Measurements from ENCODE around the gene NXNL1. TPM values are rescaled to one million over a fixed set of nuclear protein-coding genes. Genes with fewer than 3 reads are reported as not detected.

The NXNL1 gene
- polyA plus RNA-seq, 10 donors = not detected

DNA sequence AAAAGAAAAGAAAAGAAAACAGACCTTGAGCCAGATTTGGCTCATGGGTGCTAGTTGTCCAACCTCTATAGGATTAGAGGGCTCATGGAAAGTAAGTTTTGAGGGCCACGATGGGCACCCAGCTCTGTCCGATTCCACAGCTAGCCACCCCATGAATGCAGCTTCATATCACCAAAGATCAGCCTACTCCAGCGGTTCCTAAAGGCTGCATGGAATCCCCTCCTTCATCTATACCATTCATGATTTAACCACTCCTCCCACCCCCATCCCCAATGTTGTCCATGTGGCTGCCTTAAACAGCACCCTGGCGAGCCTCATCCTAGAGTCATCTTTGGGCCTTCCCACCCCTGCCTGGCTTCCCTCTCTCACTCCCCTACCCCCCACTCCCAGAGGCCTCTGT lies 38.8 kb downstream of the NXNL1 start:
- DNase-seq = no peak

DNA sequence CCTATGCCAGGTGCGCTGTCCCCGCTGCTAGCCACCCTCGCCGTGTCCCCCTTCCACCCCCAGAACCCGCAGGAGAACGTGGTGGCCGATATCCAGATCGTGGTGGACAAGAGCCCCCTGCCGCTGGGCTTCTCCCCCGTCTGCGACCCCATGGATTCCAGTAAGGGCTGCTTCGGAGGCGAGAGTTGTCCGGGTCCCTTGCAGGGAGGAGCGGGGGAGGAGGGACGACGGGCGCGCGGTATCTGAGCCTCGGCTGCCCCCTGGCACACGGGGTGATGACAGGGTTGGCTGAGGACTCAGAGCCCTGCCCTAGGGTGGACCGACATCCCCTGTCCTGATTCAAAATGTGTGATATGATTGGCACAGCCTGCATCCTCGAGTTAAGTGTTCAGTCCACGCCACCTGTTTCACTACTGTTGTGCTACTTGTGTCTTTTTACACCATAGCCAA lies 40.2 kb downstream of the NXNL1 start:
- DNase-seq = peak in 1 of 3 donors; percentile 65

DNA sequence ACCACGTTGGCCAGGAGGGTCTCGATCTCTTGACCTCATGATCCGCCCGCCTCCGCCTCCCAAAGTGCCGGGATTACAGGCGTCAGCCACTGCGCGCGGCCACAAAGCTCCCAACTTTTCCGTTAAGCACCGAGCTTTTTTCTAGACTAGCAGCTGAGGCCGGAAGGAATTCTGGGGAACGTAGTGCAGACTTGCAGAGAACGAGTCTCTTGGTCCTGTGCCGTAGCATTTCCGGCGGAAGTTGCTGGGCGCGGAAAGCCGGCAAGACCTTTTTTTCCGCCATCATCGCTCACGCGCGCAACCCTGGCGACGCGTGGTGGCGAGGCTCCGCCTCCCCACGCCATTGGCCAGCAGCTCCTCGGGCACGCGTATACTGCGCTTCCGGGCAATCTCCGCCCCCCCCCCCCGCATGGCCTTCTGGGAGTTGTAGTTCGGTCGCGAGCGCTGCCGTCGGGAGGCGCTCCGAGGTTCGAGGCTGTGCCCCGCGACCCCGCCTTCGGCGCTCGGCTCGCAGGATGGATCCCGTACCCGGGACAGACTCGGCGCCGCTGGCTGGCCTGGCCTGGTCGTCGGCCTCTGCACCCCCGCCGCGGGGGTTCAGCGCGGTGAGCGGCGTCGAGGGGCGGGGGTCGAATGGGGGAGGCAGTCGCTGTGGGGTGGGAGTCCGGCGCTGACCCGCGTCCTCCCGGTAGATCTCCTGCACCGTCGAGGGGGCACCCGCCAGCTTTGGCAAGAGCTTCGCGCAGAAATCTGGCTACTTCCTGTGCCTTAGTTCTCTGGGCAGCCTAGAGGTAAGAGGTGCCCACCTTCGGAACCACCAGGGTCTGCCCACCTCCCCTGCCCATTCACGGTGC lies 40.9 kb downstream of the NXNL1 start, which contains the start of gene MVB12A:
Gene MVB12A, plus strand, starts transcription at position 427 of the 854 bp plus-strand sequence. Its CDS starts 89 bp downstream, at position 516.
- peak; percentile 99 to 100 (median 100) for DNase-seq

DNA sequence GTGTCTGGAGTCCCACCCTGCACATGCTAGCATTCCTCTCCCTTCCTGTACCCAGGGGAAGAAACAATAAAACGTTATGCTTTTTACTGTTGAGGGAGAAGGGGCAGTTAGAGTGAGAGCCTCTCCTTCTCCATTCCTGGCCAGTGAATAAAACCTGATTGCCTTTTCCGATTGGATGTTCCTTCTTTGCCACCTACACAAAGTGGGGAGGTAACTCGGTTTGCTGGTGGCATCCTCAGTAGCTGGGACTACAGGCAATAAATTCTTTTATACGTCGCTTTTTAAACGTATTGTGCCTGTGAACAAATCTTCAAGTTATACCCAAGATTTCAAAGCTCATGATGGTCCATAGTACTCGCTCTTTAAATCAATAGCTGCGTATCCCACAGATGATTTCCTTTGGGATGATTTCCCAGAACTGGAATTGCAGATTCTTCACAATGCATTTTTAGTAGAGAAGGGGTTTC lies 41.5 kb downstream of the NXNL1 start:
- DNase-seq = peak in 1 of 3 donors; percentile 45

DNA sequence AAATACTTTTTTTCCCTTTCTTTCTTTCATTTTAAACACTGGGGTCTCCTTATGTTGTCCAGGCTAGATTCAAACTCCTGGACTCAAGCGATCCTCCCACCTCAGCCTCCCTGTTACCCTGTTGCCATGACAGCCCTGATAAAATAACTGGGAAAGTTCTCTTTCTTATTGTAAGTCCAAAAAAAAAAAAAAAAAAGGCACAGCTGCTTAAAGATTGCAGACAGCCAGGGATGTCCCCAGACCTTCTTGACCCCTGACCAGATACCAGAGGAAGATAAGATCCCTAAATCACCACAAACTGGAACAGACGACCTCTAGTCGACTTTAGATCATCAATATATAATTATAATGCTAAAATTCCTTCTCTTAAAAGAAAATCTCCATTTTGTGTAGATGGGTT lies 42.0 kb downstream of the NXNL1 start:
- no peak for DNase-seq

DNA sequence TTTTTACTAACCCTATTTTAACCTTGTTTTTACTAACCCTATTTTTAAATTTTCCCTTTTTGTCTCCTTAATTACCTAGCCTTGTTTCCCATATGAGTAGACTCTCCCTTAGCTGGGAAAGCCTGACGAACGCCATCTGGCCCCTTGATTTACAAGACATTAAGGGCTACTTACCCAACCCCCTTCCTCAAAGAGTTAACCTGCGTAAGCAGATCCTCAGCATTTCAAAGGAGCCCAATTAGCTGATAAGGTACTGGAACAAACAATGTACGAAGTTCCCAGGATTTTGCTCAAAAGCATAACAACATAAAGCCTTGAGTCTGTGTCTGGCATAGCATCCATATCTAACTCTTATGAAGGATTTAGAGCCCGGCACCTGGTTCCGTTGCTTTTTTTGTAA lies 45.6 kb downstream of the NXNL1 start:
- DNase-seq = no peak

DNA sequence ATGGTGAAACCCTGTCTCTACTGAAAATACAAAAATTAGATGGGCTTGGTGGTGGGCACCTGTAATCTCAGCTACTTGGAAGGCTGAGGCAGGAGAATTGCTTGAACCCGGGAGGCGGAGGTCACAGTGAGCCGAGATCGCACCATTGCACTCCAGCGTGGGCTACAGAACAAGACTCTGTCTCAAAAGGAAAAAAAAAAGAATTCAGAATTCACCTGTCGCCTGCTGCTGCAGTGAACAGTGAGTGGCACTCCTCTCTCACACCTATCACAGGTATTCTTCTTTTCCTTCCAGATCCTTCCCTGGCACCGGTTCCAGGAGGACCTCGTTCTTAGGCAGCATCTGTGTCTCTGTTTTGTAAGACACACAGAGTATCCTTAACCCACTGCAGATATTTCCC lies 46.6 kb downstream of the NXNL1 start:
- DNase-seq = no peak

DNA sequence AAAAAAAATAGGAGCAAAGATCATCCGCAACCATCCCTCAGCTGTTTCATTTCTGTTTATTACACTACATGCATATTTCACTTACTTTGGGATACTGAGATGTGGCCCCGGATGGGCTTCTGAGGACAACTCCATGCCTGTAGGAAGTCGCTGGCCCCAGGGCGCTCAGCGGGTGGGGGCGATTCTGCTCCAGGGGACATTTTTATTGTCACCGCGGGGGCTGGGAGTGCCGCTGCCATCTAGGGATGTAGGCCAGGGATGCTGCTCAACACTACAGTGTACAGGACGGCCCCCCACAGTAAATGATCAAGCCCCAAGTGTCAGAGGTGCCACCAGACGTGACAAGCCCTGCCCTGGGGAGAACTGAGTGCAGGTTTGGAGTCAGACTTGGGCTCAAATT lies 48.9 kb downstream of the NXNL1 start:
- no peak for DNase-seq

DNA sequence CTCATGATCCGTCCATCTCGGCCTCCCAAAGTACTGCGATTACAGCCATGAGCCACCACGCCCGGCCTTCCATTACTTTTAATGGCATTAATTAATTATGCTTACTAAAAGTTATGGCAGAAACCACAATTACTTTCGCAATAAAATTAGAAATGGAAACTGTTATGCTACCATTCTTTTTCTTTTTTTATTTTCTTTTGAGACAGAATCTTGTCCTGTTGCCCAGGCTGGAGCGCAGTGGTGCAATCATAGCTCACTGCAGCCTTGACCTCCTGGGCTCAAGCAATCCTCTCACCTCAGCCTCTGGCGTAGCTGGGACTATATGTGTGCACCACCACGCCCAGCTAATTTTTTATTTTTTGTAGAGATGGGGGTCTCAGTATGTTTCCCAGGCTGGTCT lies 50.7 kb downstream of the NXNL1 start:
- no peak for DNase-seq

DNA sequence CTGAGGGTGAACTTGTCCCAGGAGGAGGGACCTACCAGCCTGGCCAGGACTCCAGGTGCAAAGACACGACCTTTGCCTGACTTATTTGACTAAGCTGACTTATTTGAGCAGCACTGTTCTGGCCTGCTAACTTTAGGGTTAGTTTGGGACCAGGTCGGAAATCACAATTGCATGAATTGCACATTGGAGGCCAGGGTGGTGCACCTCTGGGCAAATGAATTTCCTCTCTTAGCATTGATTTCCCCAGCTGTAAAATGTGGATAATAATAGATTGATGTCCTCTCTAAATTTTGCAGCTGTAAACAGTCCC lies 53.9 kb downstream of the NXNL1 start:
- no peak for DNase-seq

DNA sequence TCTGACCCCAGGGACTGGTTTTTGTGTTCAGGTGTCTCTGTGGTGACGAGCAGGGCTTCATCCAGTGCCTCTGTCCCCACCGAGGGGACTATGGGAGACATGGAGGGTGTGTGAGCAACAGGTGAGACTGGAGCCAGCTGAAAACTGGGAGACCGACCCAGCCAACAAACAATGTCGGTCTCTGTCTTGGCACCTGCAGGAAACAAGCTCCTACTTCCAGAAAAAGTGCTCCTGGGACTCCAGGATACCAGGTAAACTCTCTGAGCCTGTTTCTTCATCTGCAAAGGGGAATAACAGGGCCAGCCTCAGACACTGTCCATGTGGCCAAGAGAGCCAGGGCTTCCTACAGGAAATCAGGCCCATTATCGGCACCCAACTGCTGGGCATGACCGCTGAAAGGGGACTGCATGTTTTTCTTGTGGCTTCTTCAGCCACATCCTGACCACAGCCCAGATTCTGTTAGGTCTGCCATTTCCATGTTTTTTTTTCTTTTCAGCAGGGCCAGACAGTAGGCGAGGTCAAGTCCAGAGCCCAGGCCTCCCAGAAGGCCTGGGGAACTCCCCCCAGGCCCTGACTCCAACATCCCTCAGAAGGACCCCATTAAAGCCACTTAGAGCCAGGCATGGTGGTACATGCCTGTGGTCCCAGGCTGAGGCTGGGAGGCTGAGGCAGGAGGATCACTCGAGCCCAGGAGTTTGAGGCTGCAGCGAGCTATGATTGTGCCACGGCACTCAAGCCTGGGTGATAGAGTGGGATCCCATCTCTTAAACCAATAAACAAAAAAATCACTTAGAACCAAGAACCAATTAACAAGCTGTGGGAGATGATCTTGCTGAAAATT lies 54.5 kb downstream of the NXNL1 start:
- no peak for DNase-seq

Other genes starting within 250 kb of the NXNL1 start
- gene USE1, start 245.6 kb downstream of the NXNL1 start, polyA plus RNA-seq (ENCODE audit: insufficient read length in 10 of 10) = 10 to 100 TPM; 22.4 to 31.5 (median 25.9) TPM
- gene OCEL1, start 234.7 kb downstream of the NXNL1 start, polyA plus RNA-seq (ENCODE audit: insufficient read length in 10 of 10) = 10 to 100 TPM in 1 of 10 donors, 1 to 10 TPM in 9; 5.9 to 10.4 (median 8.8) TPM
- gene NR2F6, start 215.0 kb downstream of the NXNL1 start, polyA plus RNA-seq (ENCODE audit: insufficient read length in 10 of 10) = 10 to 100 TPM; 20.0 to 31.6 (median 23.4) TPM
- gene USHBP1, start 196.2 kb downstream of the NXNL1 start, polyA plus RNA-seq (ENCODE audit: insufficient read length in 10 of 10) = 1 to 10 TPM; 3.2 to 8.8 (median 5.8) TPM
- gene BABAM1, start 193.5 kb downstream of the NXNL1 start, polyA plus RNA-seq (ENCODE audit: insufficient read length in 10 of 10) = 10 to 100 TPM; 70.4 to 91.0 (median 85.8) TPM
- 1 to 10 TPM in 3 of 10 donors, under 1 TPM in 7; 0.54 to 1.6 (median 0.82) TPM for gene ANKLE1, start 179.0 kb downstream of the NXNL1 start, polyA plus RNA-seq (ENCODE audit: insufficient read length in 10 of 10)
- gene ABHD8, start 157.5 kb downstream of the NXNL1 start, polyA plus RNA-seq (ENCODE audit: insufficient read length in 10 of 10) = 1 to 10 TPM; 4.5 to 9.3 (median 5.8) TPM
- 10 to 100 TPM; 21.5 to 40.5 (median 30.3) TPM for gene MRPL34, start 155.1 kb downstream of the NXNL1 start, polyA plus RNA-seq (ENCODE audit: insufficient read length in 10 of 10)
- gene DDA1, start 151.4 kb downstream of the NXNL1 start, polyA plus RNA-seq (ENCODE audit: insufficient read length in 10 of 10) = 10 to 100 TPM; 24.3 to 39.7 (median 31.3) TPM
- 1 to 10 TPM; 5.4 to 10.0 (median 6.8) TPM for gene ANO8, start 126.1 kb downstream of the NXNL1 start, polyA plus RNA-seq (ENCODE audit: insufficient read length in 10 of 10)
- 10 to 100 TPM in 7 of 10 donors, 1 to 10 TPM in 3; 8.4 to 19.4 (median 11.5) TPM for gene GTPBP3, start 123.4 kb downstream of the NXNL1 start, polyA plus RNA-seq (ENCODE audit: insufficient read length in 10 of 10)
- 10 to 100 TPM; 34.3 to 73.4 (median 47.2) TPM for gene PLVAP, start 83.6 kb downstream of the NXNL1 start, polyA plus RNA-seq (ENCODE audit: insufficient read length in 10 of 10)
- gene CCDC194, start 66.7 kb downstream of the NXNL1 start, polyA plus RNA-seq (ENCODE audit: insufficient read length in 10 of 10) = not detected
- gene BST2, start 55.3 kb downstream of the NXNL1 start, polyA plus RNA-seq (ENCODE audit: insufficient read length in 10 of 10) = 1 to 10 TPM; 4.5 to 8.3 (median 6.6) TPM
- gene MVB12A, start 40.9 kb downstream of the NXNL1 start, polyA plus RNA-seq (ENCODE audit: insufficient read length in 10 of 10) = 10 to 100 TPM; 21.6 to 32.9 (median 27.1) TPM
- 1 to 10 TPM in 8 of 10 donors, under 1 TPM in 2; 0.84 to 2.7 (median 1.2) TPM for gene TMEM221, start 12.3 kb downstream of the NXNL1 start, polyA plus RNA-seq (ENCODE audit: insufficient read length in 10 of 10)
- gene SLC27A1, start 9.6 kb upstream of the NXNL1 start, polyA plus RNA-seq (ENCODE audit: insufficient read length in 10 of 10) = 10 to 100 TPM; 12.4 to 20.3 (median 14.4) TPM
- 10 to 100 TPM; 38.3 to 56.6 (median 45.9) TPM for gene PGLS, start 50.7 kb upstream of the NXNL1 start, polyA plus RNA-seq (ENCODE audit: insufficient read length in 10 of 10)
- gene COLGALT1, start 94.7 kb upstream of the NXNL1 start, polyA plus RNA-seq (ENCODE audit: insufficient read length in 10 of 10) = 10 to 100 TPM; 62.1 to 87.0 (median 68.6) TPM
- gene UNC13A, start 227.4 kb upstream of the NXNL1 start, polyA plus RNA-seq (ENCODE audit: insufficient read length in 10 of 10) = under 1 TPM; 0.04 to 0.36 (median 0.15) TPM

Measured in muscle of back (tissue), 11 donors.